ENCODE results near the gene PTGR3.
A peak's percentile ranks its signal among the peaks of the same experiment; 100 is the strongest.

PTGR3 gene

DNA sequence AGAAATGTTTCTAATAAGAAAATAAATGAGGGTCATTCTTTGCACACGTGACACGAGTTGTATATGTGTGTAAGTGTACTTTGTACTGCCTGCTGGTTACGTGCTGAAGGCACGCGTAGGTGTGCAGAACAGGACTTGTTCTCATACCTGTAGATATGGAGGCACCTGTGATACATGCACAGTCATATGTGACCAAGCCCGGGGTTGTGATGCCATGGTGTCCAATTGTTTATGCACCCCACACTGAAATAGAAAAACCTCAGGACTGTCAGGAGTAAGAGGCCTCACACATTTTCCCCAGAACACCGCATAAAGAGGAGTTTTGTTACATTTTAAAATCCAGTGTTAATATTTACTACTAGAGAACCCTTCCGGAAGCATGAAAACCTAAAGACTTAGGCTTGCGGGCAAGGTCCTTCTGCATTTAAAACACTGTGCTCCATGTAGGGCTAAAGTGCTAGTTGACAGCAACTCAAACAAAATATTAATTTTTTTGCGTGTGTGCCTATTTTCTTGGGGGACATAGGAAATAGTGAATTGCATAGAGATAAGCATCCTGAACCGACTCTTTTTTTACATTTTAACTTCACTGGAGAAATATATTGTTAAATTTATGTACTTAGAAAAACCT lies 10.9 kb upstream of the PTGR3 start:
- H3K79me2 ChIP-seq (ENCODE audit: insufficient read depth, low read length), result peaks cover 100% of the 10 kb centered on the region
- H4K20me1 ChIP-seq (ENCODE audit: insufficient read depth, low read length), result peaks cover 39% of the 10 kb centered on the region
- peaks cover 6% of the 10 kb centered on the region; the same call in 1 of the 2 replicates for H3K36me3 ChIP-seq (ENCODE audit: insufficient read depth, low read length)
- ATAC-seq (ENCODE audit: insufficient read depth, low read depth) (no peak), DNase-seq (no peak)
- H3K27ac ChIP-seq (ENCODE audit: low read length), result no peak overlapping the region
- H3K9ac ChIP-seq (ENCODE audit: low read depth, low read length), result no peak overlapping the region
- no peak overlapping the region for H2AFZ ChIP-seq (ENCODE audit: low read depth, low read length)
- TF ChIP-seq EZH2 (IDR thresholded peaks at IDR 0.05; ENCODE audit: borderline replicate concordance, low read depth, low read length, severe bottlenecking), result no peak
- TF ChIP-seq CTCF (IDR thresholded peaks at IDR 0.05; ENCODE audit: borderline replicate concordance, extremely low read depth, low read length, poor library complexity, severe bottlenecking), result no peak
- H3K9me3 ChIP-seq (ENCODE audit: insufficient read depth, low read length, severe bottlenecking), result no peaks in the 10 kb centered on the region
- H3K4me1 ChIP-seq (ENCODE audit: insufficient read depth, low read length), result peaks cover 38% of the 10 kb centered on the region
- H3K27me3 ChIP-seq (ENCODE audit: insufficient read depth, low read length, poor library complexity), result no peaks in the 10 kb centered on the region
- no peak overlapping the region for H3K4me2 ChIP-seq (ENCODE audit: insufficient read depth, low read length)
- H3K4me3 ChIP-seq (ENCODE audit: low read depth in 1 of 2, low read length in 2 of 2), result no peak overlapping the region

DNA sequence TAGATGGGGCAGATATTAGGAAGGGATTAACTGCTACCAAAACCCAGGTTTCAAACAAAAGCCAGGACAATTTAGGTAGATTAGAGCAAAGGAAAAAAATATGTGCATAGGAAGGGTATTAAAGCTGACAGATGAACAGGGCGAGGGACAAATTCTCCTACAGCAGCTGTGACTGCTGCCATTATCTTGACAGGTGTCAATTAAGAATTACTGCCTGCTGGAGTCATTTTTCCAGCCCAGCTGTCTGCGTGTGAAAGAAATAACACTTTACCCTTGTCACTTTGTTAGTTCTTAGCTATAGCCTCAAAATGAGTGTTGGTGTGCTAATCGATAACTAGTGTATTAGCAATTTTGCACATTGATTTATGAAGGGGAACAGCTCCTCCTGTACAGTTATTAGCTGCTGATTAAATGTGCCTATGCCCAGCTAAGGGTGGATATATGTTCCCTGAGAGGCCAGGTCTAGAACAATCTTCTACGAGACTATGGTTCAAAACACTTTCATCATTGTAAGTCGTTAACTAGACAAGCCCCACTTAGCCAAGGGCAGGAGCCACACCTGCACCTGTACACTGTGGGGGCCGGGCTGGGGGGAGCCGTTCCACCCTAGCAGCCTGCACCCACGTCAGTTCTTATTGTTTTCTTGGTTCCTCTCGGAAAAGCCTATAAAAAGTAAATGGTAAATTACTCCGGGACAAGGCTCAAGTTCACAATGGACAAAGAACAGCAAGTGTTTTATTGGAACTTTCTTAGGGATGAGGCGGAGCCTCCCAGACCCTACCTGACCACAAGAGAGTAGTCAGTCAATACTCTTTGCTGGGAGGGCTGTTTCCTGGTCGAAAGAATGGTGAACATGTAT lies 9.4 kb upstream of the PTGR3 start:
- H3K4me2 ChIP-seq (ENCODE audit: insufficient read depth, low read length), result no peak overlapping the region
- H3K9me3 ChIP-seq (ENCODE audit: insufficient read depth, low read length, severe bottlenecking), result no peaks in the 10 kb centered on the region
- peaks cover 100% of the 10 kb centered on the region for H3K79me2 ChIP-seq (ENCODE audit: insufficient read depth, low read length)
- no peak overlapping the region for H3K4me3 ChIP-seq (ENCODE audit: low read depth in 1 of 2, low read length in 2 of 2)
- H2AFZ ChIP-seq (ENCODE audit: low read depth, low read length), result no peak overlapping the region
- peaks cover 32% of the 10 kb centered on the region for H4K20me1 ChIP-seq (ENCODE audit: insufficient read depth, low read length)
- no peak overlapping the region for H3K27ac ChIP-seq (ENCODE audit: low read length)
- peaks cover 54% of the 10 kb centered on the region for H3K4me1 ChIP-seq (ENCODE audit: insufficient read depth, low read length)
- no peak for DNase-seq
- TF ChIP-seq CTCF (IDR thresholded peaks at IDR 0.05; ENCODE audit: borderline replicate concordance, extremely low read depth, low read length, poor library complexity, severe bottlenecking) (no peak), EZH2 (IDR thresholded peaks at IDR 0.05; ENCODE audit: borderline replicate concordance, low read depth, low read length, severe bottlenecking) (no peak)
- no peak overlapping the region for H3K9ac ChIP-seq (ENCODE audit: low read depth, low read length)
- H3K27me3 ChIP-seq (ENCODE audit: insufficient read depth, low read length, poor library complexity), result no peaks in the 10 kb centered on the region
- ATAC-seq (ENCODE audit: insufficient read depth, low read depth), result no peak
- peaks cover 6% of the 10 kb centered on the region; the same call in 1 of the 2 replicates for H3K36me3 ChIP-seq (ENCODE audit: insufficient read depth, low read length)

GRCh38 chr18:75216911-75217689 lies 8.2 kb upstream of the PTGR3 start:
- H3K4me1 ChIP-seq (ENCODE audit: insufficient read depth, low read length), result peaks cover 66% of the 10 kb centered on the region
- H2AFZ ChIP-seq (ENCODE audit: low read depth, low read length), result no peak overlapping the region
- 0 out of 2 replicates have a peak overlapping the region, but pooled peaks have one; percentile 16 for H3K9ac ChIP-seq (ENCODE audit: low read depth, low read length)
- H3K4me2 ChIP-seq (ENCODE audit: insufficient read depth, low read length), result peak overlapping the region; percentile 68
- H3K27ac ChIP-seq (ENCODE audit: low read length), result no peak overlapping the region
- no peak for TF ChIP-seq EZH2 (IDR thresholded peaks at IDR 0.05; ENCODE audit: borderline replicate concordance, low read depth, low read length, severe bottlenecking)
- no peak for TF ChIP-seq CTCF (IDR thresholded peaks at IDR 0.05; ENCODE audit: borderline replicate concordance, extremely low read depth, low read length, poor library complexity, severe bottlenecking)
- no peak for DNase-seq
- peaks cover 100% of the 10 kb centered on the region for H3K79me2 ChIP-seq (ENCODE audit: insufficient read depth, low read length)
- ATAC-seq (ENCODE audit: insufficient read depth, low read depth), result no peak
- peak overlapping the region in 1 of 2 experiments; percentile 5; a peak in 1 of 4 replicates for H3K4me3 ChIP-seq (ENCODE audit: low read depth in 1 of 2, low read length in 2 of 2)
- no peaks in the 10 kb centered on the region for H3K9me3 ChIP-seq (ENCODE audit: insufficient read depth, low read length, severe bottlenecking)
- H4K20me1 ChIP-seq (ENCODE audit: insufficient read depth, low read length), result peaks cover 26% of the 10 kb centered on the region; the same call in 1 of the 2 replicates
- no peaks in the 10 kb centered on the region for H3K27me3 ChIP-seq (ENCODE audit: insufficient read depth, low read length, poor library complexity)
- peaks cover 6% of the 10 kb centered on the region; the same call in 1 of the 2 replicates for H3K36me3 ChIP-seq (ENCODE audit: insufficient read depth, low read length)
